ENCODE data around the gene GDAP2.

GRCh38 chr1:117933769-117934168, 4.3 kb upstream of the GDAP2 start:
- no peak for TF ChIP-seq CTBP1 (IDR thresholded peaks at IDR 0.05; ENCODE audit: borderline replicate concordance)
- TF ChIP-seq HDGF (IDR thresholded peaks at IDR 0.05; ENCODE audit: borderline replicate concordance) = no peak
- no peak for TF ChIP-seq FOXM1 (IDR thresholded peaks at IDR 0.05; ENCODE audit: borderline replicate concordance)
- no peak for TF ChIP-seq ZNF384 (IDR thresholded peaks at IDR 0.05)
- no peak for TF ChIP-seq SP1 (IDR thresholded peaks at IDR 0.05)

All from HEK293T (cell line).